Activated CD8-positive, alpha-beta T cell treated with anti-CD3 and anti-CD28 coated beads, Interleukin-2, amount 10 ng/mL, durations not matched to agents 7 days and 5 days (primary cell): ENCODE measurements around the gene COL15A1. TPM values are rescaled to one million over a fixed set of nuclear protein-coding genes. Genes with fewer than 3 reads are reported as not detected.
"Not testable (repeated sequence)": the region's sequence is repeated elsewhere in the genome, so short reads cannot be mapped to it uniquely, and the experiment has no call there.

Experiments
- ATAC-seq: fragments of 150-1000 bp; cut with Tn5 transposase; one replicate; pipeline ENCODE4 v1.10.0; 2021; ENCODE audit warnings: moderate library complexity
- CTCF ChIA-PET: fragments of 350-600 bp; sonication (Branson Sonifier 250); formaldehyde crosslinking; loops from one replicate; lab custom pipeline; 2021; ENCODE audit warnings: antibody characterized with exemption; lab: Charles Lee
- POLR2A ChIA-PET: fragments of 350-600 bp; sonication (Branson Sonifier 250); formaldehyde crosslinking; loops from one replicate; lab custom pipeline; 2021; ENCODE audit warnings: antibody characterized with exemption; lab: Charles Lee
- DNase-seq: peaks from one replicate; pipeline ENCODE4 v3.0.0-alpha.2; 2020
- H3K27ac Mint-ChIP-seq: one replicate; pipeline ENCODE4 v1.8.0; 2021; ENCODE audit warnings: mild to moderate bottlenecking, mixed read lengths
- H3K27me3 Mint-ChIP-seq: one replicate; pipeline ENCODE4 v1.8.0; 2021; ENCODE audit warnings: low read depth, mixed read lengths
- H3K36me3 Mint-ChIP-seq: one replicate; pipeline ENCODE4 v1.8.0; 2021; ENCODE audit warnings: low read depth, mixed read lengths
- H3K4me1 Mint-ChIP-seq: one replicate; pipeline ENCODE4 v1.8.0; 2021; ENCODE audit warnings: low read depth, mixed read lengths
- H3K4me3 Mint-ChIP-seq: one replicate; pipeline ENCODE4 v1.8.0; 2021; ENCODE audit warnings: mild to moderate bottlenecking, mixed read lengths
- H3K9me3 Mint-ChIP-seq: one replicate; pipeline ENCODE4 v1.8.0; 2022; ENCODE audit warnings: mixed read lengths; ENCODE audit not compliant: insufficient read depth
- total RNA-seq, 2 experiments: library from RNA; stranded (reverse); gene quantifications; one replicate each; pipeline ENCODE4 v1.2.3, GENCODE V29; 2021

COL15A1 gene
- under 1 TPM; 0.37 to 0.76 TPM for total RNA-seq

GRCh38 chr9:98943682-98944056, at the start of gene COL15A1:
Gene COL15A1 (plus strand): TSS chr9:98943907. CDS start chr9:98944062, 155 bp downstream.
- Mint-ChIP-seq H3K9me3 (no peaks in the 10 kb centered on the region), H3K4me1 (peaks cover 20% of the 10 kb centered on the region), H3K27ac (no peak within 1 kb of the TSS), H3K27me3 (peaks cover 73% of the 10 kb centered on the region), H3K4me3 (peak within 1 kb of the TSS; percentile 49), H3K36me3 (no peaks in the 10 kb centered on the region)
- ATAC-seq (peak; percentile 48), DNase-seq (no peak)
- ChIA-PET CTCF (no interaction called here), POLR2A (no interaction called here)

- CTCF ChIA-PET, result interaction anchor here (1.2 kb wide), 1 partner anchor 45 kb away, joined by 4 read pairs; no protein-coding TSS in a partner anchor
- POLR2A ChIA-PET, result no interaction called here
- ATAC-seq, result no peak
- H3K4me1 Mint-ChIP-seq, result peaks cover 3% of the 10 kb centered on the region
- H3K27me3 Mint-ChIP-seq, result peaks cover 32% of the 10 kb centered on the region
- no peaks in the 10 kb centered on the region for H3K36me3 Mint-ChIP-seq
- H3K4me3 Mint-ChIP-seq, result no peak overlapping the region
- DNase-seq, result no peak
- no peaks in the 10 kb centered on the region for H3K9me3 Mint-ChIP-seq
- no peak overlapping the region for H3K27ac Mint-ChIP-seq
Measured at GRCh38 chr9:98894171-98894570, 49.5 kb upstream of the COL15A1 start.

DNA sequence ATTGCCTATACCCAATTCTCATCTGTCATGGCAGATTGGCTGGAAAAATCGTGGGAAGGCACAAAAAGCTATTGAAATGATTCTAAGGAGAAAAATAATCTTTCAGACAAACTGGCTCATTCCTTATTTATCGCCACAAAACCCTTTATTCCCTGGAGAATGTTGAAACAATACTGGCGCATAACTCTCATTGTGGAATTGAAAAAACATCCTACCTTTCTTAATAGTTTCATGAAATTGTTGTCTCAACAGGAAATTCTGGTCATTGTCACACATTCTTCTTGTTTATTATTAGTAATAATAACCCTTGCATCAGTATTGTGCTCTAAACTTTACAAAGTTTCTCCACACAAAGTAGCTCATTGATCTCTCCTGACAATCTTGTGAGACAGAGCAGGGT, 48.9 kb upstream of the COL15A1 start:
- H3K9me3 Mint-ChIP-seq, result no peaks in the 10 kb centered on the region
- POLR2A ChIA-PET, result no interaction called here
- no peak for DNase-seq
- no peak overlapping the region for H3K27ac Mint-ChIP-seq
- peaks cover 34% of the 10 kb centered on the region for H3K27me3 Mint-ChIP-seq
- no peak overlapping the region for H3K4me3 Mint-ChIP-seq
- H3K4me1 Mint-ChIP-seq, result peaks cover 6% of the 10 kb centered on the region
- no peaks in the 10 kb centered on the region for H3K36me3 Mint-ChIP-seq
- ATAC-seq, result no peak
- CTCF ChIA-PET, result no interaction called here

- H3K27me3 Mint-ChIP-seq, result peaks cover 31% of the 10 kb centered on the region
Measured at GRCh38 chr9:98896632-98897031, 47.1 kb upstream of the COL15A1 start.

DNA sequence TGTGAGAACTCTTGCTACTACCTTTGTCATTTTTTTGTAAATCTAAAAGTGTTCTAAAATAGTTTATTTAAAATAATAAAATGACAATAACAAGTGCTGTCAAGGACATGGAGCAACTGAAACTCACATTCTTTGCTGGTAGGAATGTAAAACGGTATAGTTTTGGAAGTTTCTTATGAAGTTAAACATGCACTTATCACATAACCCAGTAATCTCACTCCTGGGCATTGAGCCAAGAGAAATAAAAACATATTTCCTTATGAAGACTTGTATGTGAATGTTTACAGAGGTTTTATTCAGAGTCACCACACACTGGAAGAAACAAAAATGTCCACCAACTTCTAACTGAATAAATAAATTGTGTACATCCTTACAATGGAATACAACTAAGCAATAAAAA, 46.0 kb upstream of the COL15A1 start:
- Mint-ChIP-seq H3K4me3 (no peak overlapping the region), H3K27ac (no peak overlapping the region), H3K27me3 (peaks cover 29% of the 10 kb centered on the region), H3K9me3 (no peaks in the 10 kb centered on the region), H3K36me3 (no peaks in the 10 kb centered on the region), H3K4me1 (peaks cover 6% of the 10 kb centered on the region)
- DNase-seq, result no peak
- ChIA-PET CTCF (no interaction called here), POLR2A (no interaction called here)
- no peak for ATAC-seq

More at GRCh38 chr9:98896632-98897031, 47.1 kb upstream of the COL15A1 start:
- Mint-ChIP-seq H3K36me3 (no peaks in the 10 kb centered on the region), H3K9me3 (no peaks in the 10 kb centered on the region), H3K4me3 (no peak overlapping the region), H3K4me1 (peaks cover 6% of the 10 kb centered on the region), H3K27ac (no peak overlapping the region)
- ChIA-PET POLR2A (no interaction called here), CTCF (interaction anchor here (0.9 to 1.4 kb wide), 2 partner anchors 24 to 78 kb away, joined by 3 read pairs; no protein-coding TSS in a partner anchor)
- DNase-seq, result no peak
- no peak for ATAC-seq

GRCh38 chr9:98899408-98900056, 44.2 kb upstream of the COL15A1 start:
- POLR2A ChIA-PET, result no interaction called here
- no peak overlapping the region for H3K27ac Mint-ChIP-seq
- DNase-seq (no peak), ATAC-seq (no peak)
- no peaks in the 10 kb centered on the region for H3K9me3 Mint-ChIP-seq
- no peak overlapping the region for H3K4me3 Mint-ChIP-seq
- CTCF ChIA-PET, result interaction anchor here (1.1 to 1.5 kb wide), 2 partner anchors 51 to 99 kb away, joined by 3 to 5 read pairs; no protein-coding TSS in a partner anchor
- H3K4me1 Mint-ChIP-seq, result peaks cover 6% of the 10 kb centered on the region
- H3K36me3 Mint-ChIP-seq, result no peaks in the 10 kb centered on the region
- H3K27me3 Mint-ChIP-seq, result peaks cover 26% of the 10 kb centered on the region

DNA sequence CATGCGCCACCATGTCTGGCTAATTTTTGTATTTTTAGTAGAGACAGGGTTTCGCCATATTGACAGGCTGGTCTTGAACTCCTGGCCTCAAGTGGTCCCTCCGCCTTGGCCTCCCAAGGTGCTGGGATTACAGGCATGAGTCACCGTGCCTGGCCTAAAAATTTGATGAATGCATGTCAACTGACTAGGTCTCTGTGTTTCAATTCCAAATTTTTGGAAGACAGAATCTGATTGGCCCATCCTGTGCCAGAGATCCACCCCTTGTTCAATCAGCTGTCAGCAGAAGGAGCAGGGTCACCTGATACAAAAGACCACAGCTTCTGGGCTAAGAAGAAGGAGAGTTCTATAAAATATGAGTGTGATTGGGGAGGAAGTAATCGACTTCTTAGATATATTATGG, 43.5 kb upstream of the COL15A1 start:
- Mint-ChIP-seq H3K9me3 (no peaks in the 10 kb centered on the region), H3K4me3 (no peak overlapping the region)

DNA sequence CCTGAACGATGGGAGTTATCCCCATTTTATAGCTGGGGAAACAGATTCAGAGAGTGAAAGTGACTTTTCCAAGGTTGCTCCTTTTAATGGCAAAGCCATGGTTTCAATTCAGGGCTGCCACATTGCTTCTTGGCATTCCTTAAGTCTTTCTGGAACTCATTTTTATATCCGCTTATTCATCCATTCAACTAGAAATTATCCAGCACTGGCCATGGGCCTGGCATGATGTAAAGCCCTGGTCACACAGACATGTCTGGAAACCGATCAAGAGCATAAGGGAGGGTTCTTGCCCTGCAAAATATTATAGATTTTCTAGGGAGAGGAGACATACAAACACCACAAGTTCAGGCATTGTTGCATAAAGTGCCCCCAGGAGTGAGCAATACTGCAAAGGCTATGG, 43.0 kb upstream of the COL15A1 start:
- Mint-ChIP-seq H3K4me3 (no peak overlapping the region), H3K9me3 (no peaks in the 10 kb centered on the region), H3K4me1 (peaks cover 6% of the 10 kb centered on the region), H3K27me3 (peaks cover 19% of the 10 kb centered on the region), H3K27ac (no peak overlapping the region), H3K36me3 (no peaks in the 10 kb centered on the region)
- ChIA-PET CTCF (no interaction called here), POLR2A (no interaction called here)
- no peak for DNase-seq
- ATAC-seq, result no peak

More for the DNA sequence above, 43.5 kb upstream of the COL15A1 start:
- POLR2A ChIA-PET, result no interaction called here
- DNase-seq (no peak), ATAC-seq (no peak)
- CTCF ChIA-PET, result interaction anchor here (1.1 kb wide), 1 partner anchor 52 kb away, joined by 5 read pairs; no protein-coding TSS in a partner anchor
- Mint-ChIP-seq H3K27ac (no peak overlapping the region), H3K27me3 (peaks cover 23% of the 10 kb centered on the region), H3K4me1 (peaks cover 6% of the 10 kb centered on the region), H3K36me3 (no peaks in the 10 kb centered on the region)

DNA sequence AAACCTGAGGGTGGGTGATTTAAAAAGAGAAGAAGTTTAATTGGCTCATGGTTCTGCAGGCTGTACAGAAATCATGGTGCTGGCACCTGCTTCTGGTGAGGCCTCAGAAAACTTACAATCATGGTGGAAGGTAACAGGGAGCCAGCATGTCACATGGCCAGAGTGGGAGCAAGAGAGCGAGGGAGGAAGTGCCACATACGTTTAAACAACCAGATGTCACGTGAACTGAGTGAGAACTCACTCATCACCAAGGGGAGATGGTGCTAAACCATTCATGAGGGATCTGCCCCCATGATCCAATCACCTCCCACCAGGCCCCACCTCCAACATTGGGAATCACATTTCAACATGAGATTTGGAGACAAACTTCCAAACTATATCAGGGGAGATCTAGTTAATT, 41.9 kb upstream of the COL15A1 start:
- DNase-seq, POLR2A ChIA-PET, CTCF ChIA-PET, H3K4me3 Mint-ChIP-seq, H3K27ac Mint-ChIP-seq, H3K9me3 Mint-ChIP-seq, H3K4me1 Mint-ChIP-seq, H3K36me3 Mint-ChIP-seq, ATAC-seq: not testable (repeated sequence)
- H3K27me3 Mint-ChIP-seq, result peaks cover 16% of the 10 kb centered on the region

- Mint-ChIP-seq H3K27ac (no peak overlapping the region), H3K36me3 (no peaks in the 10 kb centered on the region), H3K27me3 (peaks cover 13% of the 10 kb centered on the region), H3K9me3 (no peaks in the 10 kb centered on the region), H3K4me3 (no peak overlapping the region), H3K4me1 (peaks cover 6% of the 10 kb centered on the region)
- ATAC-seq (no peak), DNase-seq (no peak)
- ChIA-PET CTCF (no interaction called here), POLR2A (no interaction called here)
Measured at GRCh38 chr9:98902516-98902915, 41.2 kb upstream of the COL15A1 start.

GRCh38 chr9:98902925-98903324, 40.8 kb upstream of the COL15A1 start:
- no peaks in the 10 kb centered on the region for H3K9me3 Mint-ChIP-seq
- H3K27me3 Mint-ChIP-seq, result peaks cover 13% of the 10 kb centered on the region
- no peak for DNase-seq
- no peak for ATAC-seq
- no peak overlapping the region for H3K4me3 Mint-ChIP-seq
- peaks cover 6% of the 10 kb centered on the region for H3K4me1 Mint-ChIP-seq
- ChIA-PET POLR2A (no interaction called here), CTCF (no interaction called here)
- H3K27ac Mint-ChIP-seq, result no peak overlapping the region
- no peaks in the 10 kb centered on the region for H3K36me3 Mint-ChIP-seq

GRCh38 chr9:98903961-98904411, 39.7 kb upstream of the COL15A1 start:
- ATAC-seq (no peak), DNase-seq (no peak)
- POLR2A ChIA-PET, result no interaction called here
- peaks cover 5% of the 10 kb centered on the region for H3K4me1 Mint-ChIP-seq
- no peak overlapping the region for H3K4me3 Mint-ChIP-seq
- H3K9me3 Mint-ChIP-seq, result no peaks in the 10 kb centered on the region
- H3K27me3 Mint-ChIP-seq, result peaks cover 8% of the 10 kb centered on the region
- CTCF ChIA-PET, result no interaction called here
- H3K36me3 Mint-ChIP-seq, result no peaks in the 10 kb centered on the region
- no peak overlapping the region for H3K27ac Mint-ChIP-seq
